Activated CD4-positive, alpha-beta T cell treated with anti-CD3 and anti-CD28 coated beads, Interleukin-2, Interleukin-6, amounts not matched to agents 100 ng/mL and 50 ng/mL, durations not matched to agents 16 hours and 8 hours (primary cell): ENCODE measurements around the gene RBM47.
"Not testable (repeated sequence)": the region's sequence is repeated elsewhere in the genome, so short reads cannot be mapped to it uniquely, and the experiment has no call there.

Experiments used
- DNase-seq: peaks from one replicate; pipeline ENCODE4 v3.0.0-alpha.2; 2020

RBM47 gene

DNA sequence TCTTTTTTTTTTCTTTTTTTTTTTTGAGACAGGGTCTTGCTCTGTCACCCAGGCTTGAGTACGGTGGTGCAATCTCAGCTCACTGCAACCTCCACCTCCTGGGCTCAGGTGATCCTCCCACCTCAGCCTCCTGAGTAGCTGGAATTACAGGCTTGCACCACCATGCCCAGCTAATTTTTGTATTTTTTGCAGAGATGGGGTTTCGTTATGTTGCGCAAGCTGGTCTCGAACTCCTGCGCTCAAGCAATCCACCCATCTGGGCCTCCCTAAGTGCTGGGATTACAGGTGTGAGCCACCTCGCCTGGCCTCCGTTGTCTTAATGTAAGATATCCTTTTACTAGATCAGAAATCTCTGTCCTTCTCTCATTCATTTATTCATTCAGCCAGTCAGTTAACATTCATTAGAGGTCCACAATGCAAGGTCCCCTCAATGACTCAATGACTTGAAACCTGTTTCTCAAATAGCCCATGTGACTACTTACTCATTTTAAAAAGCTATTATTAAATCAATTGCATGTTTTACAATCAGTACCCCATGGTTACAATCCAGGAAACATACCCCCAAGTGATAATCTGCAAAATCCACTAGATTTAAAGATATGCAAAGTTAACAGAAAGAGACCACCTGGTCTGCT is 68.0 kb downstream of the RBM47 start:
- not testable (repeated sequence) for DNase-seq

DNA sequence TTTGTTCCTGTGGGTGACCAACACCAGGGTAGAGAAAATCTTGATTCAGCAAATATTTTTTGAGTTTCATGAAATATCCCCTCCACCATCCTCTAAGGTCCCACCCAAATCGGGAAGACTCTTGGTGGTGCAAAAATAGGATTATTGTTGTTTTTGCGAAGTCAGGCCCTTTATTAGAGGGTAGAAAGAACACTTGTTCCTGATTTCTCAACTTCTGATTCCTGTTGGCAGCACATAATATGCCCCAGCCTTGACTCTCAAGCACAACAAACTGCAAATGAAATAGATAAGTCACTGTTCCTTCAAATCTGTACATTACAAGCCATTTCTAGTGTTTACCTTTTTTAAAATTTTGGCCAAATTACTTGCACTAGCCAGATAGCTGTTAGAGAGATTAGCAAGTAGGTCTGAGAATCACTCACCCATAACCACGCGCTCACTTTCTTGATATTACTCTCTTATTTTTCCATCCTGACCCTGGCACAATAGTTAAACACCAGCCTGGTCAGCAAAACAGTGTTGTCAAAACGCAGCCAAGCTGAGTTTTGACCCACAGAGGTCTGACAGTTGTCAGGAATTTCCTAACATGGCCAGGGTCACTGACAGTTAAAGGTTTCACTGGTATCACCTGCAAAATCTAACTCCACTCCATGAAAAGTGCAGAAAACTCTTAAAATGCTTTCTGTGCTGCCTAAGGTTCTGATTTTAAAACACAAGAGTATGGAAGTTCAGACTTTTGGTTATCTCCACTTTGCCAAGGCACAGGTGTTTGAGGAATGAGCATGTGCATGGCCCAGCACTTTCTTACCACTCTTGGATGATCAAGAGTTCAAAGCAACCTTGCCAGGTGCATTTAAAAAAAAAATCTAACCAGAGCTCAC is 69.8 kb downstream of the RBM47 start:
- DNase-seq, result peak; percentile 53

DNA sequence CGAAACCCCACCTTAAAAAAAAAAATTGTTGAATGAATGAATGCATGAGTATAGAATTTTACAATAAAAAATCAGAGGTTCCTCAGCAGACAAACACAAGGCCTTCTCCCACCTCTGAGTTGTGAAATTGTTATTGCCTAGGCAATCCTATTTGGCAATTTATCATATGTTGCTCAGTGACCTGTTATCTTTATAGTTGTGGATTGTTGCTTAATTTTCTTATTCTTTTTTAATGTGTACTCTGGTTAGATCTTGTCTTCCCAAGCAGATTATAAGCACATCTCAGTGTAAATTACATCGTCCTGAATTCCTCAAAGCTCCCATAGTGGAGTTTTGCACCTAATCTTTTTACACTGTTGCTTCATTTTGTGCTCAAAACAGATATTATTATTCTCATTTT is 71.9 kb downstream of the RBM47 start:
- no peak for DNase-seq

DNA sequence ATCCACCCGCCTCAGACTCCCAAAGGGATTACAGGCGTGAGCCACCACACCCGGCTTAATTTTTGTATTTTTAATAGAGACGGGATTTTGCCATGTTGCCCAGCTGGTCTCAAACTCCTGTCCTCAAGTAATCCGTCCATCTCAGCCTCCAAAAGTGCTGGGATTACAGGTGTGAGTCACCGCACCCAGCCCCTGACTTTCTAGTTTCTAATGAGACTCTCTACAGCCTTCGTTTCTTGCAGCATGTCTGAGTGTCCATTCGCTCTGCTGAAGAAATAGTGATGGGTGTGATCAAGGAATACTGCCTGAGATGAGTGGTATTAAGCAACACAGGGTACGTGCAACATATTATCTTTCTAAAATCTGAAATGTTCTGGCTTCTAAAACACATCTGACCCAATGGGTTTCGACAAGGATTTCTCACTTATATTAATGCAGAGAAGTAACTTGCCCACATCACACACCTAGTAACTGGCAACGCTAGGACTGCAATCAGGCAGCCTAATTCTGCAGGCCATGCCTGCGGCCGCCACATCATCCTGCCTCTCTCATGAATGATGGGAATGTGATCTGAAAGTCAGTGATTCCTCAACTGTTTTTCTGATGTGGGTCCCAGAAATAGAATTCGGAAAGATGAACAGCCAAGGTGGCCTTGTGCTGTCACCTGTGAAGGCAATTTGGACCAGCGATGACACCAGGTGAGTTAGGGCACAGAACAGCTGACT is 74.3 kb downstream of the RBM47 start:
- DNase-seq, result no peak

DNA sequence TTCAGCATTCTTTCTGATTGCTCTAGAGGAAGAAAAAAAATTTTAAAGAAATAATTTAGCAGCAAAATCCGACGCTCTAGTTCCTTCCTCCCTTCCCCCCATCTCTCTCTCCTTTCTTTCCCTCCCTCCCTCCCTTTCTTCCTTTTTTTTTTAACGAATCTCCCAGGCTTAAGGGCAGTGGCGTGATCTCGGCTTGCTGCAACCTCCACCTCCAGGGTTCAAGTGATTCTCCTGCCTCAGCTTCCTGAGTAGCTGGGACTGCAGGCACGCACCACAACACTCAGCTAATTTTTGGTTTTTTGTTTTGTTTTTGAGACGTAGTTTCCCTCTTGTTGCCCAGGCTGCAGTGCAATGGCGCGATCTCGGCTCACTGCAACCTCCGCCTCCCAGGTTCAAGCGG is 75.0 kb downstream of the RBM47 start:
- not testable (repeated sequence) for DNase-seq

DNA sequence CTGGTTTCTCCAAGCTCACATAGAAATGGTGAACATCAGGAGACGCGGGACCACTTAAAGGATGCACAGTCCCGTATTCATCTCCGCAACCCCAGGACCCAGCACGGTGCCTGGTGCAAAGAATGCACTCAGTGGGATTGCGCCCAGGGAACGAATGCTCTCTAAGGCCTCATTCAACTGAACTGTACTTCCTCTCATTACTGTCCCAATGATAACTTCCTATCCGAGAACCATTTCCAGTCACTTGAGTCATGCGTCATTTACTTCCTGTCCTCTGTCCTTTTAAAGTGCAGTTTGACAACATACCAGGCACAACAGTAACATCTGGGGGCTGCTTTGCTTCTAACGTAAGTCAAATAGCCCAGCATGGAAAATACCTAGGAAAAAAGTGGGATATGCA is 75.7 kb downstream of the RBM47 start:
- peak; percentile 19 for DNase-seq

DNA sequence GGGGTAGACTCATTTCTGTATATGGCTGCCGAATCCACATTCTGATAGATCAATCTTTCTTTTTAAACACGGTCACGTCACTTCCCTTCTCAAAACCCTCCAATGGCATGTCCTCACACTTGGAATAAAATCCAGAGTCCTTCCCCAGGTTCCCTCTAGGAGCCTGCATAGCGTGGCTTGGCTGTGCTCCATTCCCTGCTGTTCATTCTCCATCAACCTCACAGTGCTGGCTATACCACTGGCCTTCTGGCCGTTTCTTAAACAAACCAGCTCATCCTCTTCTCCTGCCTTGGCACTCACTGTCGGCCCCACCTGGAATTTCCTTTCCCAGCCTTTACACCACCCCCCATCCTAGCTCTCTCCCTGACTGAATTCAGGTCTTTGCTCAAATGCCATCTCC is 77.1 kb downstream of the RBM47 start:
- DNase-seq, result no peak

DNA sequence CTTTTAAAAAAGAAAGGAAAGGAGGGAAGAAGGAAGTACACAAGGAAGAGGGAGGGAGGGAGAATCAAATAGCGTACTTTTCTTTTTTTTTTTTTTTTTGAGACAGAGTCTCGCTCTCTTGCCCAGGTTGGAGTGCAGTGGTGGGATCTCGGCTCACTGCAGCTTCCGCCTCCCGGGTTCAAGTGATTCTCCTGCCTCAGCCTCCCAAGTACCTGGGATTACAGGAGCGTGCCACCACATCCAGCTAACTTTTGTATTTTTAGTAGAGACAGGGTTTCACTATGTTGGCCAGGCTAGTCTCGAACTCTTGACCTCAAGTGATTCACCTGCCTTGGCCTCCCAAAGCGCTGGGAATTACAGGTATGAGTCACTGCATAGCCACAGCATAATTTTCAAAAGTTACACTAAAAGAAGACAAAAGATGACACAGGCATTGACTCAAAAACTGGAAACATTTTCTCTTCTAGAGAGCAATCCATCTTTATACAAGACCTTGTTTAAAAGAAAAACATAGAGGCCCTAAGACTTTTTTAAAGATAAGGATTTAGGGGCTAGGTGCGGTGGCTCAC is 78.0 kb downstream of the RBM47 start:
- DNase-seq, result peak; percentile 49

DNA sequence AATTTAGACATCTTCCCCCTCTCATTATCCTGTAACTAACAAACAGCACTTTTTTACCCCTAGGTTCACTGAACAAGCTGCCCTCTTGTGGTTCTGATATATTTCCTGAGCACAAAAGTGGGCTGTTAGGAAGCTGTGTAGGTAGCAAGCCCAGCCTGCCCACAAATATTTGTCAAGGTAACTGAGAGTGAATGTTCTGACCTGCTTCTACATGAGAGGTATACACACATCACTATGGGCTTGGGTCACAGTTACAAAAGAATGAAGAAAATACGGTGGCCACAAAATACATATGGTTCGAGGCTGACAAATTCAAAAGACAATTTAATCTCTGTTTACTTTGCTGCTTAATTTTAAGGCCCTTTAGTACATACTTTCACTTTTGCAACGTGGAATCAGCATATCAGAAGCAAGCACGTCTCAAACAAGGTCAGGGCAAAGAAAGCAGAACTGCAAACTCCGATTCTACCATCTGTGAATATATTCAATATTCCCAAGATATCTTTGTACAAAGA is 78.7 kb downstream of the RBM47 start:
- peak; percentile 45 for DNase-seq

DNA sequence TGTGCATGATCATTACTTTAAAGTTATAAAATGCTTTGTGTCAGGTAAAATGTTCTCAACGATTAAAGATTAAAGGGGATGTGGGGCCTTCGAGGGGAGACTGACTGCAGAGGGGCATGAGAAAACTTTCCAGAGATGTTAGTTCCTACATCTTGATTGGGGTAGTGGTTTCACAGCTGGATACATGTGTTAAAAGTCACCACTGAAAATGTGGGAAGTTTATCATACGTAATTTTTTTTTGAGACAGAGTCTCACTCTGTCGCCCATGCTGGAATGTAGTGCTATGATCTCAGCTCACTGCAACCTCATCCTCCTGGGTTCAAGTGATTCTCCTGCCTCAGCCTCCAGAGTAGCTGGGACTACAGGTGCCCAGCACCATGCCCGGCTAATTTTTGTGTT is 79.5 kb downstream of the RBM47 start:
- DNase-seq, result no peak

DNA sequence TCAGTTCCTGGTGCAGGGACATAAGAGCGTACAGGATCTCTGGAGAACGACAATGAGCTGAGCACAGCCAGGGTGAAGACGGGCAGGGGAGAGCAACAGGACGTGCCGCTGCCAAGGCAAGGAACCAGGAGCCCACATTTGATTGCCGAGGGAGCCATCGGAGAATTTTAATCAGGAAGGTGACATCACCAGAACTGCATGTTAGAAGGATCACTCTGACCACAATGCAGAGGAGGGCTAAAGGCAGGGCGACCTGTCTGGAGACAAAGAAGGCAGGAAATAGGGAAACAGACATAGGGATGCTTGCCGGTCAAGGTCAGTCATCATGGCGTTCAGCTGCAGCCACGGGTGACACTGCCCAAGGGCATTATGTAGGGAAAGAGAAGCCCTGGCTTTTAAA is 81.4 kb downstream of the RBM47 start:
- DNase-seq, result no peak

DNA sequence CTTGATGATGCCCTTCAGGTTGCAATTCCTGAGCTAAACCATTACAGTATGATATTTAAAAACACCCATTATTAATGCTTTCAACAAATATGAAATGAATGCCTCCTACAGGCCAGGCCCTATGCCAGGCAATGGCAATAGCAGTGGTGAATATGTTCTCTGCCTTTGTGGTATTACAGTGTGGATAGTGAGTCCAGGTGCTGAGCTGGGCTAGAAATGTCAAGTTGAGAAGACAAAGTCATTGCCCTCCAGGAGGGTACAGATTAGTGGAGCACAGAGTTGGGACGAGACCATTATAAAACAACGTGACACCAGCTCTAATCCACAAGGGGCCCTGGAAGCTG is 81.9 kb downstream of the RBM47 start:
- no peak for DNase-seq

DNA sequence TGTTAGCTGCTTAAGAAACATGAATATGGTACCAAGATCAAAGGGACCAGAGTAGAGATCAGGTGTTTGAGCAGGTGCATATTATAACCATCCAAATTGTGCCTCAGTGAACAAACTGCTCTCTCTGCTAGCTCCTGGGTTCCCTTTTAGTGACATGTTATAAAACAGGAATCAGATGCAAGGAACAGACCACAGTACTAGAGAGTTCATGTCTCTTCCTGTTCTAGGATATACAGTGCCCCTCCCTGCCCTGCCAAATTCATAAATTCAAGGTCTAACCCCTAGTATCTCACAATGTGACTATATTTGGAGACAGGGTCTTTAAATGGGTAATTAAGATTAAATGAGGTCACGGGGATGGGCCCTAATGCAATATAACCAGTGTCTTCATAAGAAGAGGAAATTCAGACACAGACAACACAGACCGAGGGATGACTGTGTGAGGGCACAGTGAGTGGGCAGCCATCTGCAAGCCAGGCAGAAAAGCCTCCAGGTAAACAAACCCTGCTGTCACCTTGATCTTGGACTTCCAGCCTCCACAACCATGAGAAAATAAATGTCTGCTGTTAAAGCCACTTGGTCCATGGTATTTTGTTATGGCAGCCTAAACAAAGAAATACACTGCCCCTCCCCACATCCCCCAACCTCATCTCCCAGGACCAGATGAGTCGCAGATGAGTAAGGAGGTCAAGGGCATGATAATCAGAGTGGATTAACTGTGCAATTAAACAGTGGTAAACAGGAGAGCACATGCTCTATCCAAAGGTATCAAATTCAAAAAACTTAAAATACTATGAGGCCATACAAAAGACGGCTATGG is 82.5 kb downstream of the RBM47 start:
- DNase-seq, result no peak

DNA sequence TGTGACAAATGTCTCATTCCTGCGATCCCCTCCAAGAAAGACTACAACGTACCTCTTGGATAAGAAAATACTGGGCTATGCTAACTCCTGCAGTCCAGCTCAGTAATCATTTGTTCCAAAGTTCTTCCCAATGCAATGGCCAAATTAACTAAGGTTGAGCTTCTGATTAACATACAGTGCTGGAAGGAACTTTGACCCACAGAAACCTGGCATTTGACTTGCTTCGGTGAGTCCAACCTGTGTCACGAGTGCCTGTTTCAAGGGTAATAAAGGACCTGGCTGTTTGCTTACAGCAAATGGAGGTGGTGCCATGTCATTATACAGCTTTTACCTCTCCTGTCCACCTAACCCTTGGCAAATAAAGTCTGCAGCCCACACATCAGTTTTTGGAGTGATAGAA is 83.2 kb downstream of the RBM47 start:
- no peak for DNase-seq

DNA sequence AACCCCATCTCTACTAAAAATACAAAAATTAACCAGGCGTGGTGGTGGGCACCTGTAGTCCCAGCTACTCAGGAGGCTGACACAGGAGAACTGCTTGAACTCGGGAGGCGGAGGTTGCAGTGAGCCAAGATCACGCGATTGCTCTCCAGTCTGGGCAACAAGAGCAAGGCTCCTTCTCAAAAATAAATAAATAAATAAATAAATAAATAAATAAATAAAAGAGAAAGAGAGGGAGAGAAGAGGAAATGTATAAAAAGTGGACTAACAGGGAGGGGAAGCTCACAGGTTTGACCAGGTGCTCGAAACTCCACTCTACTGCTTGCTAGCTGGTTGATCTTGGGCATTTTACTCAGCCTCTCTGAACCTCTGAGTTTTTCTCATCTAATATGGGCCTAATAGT is 84.2 kb downstream of the RBM47 start:
- DNase-seq, result not testable (repeated sequence)

DNA sequence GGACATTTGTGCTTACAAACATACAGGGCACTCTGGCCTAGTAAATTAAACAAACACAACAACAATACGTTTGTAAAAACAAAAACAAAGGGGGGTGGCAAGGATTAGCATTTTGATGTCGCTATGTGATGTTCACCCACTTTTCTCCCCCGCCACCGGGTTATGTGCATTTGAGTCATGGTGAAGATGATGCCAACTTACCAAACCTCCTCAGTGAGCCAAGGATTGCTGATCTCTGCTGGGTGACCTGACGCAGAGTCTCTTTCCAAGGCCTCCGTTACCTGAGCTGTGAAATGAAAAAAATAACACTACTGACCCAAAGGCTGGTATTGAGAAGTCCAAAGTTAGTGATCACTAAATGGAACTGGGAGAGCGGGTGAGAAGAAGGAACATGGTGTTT is 85.4 kb downstream of the RBM47 start:
- DNase-seq, result no peak

DNA sequence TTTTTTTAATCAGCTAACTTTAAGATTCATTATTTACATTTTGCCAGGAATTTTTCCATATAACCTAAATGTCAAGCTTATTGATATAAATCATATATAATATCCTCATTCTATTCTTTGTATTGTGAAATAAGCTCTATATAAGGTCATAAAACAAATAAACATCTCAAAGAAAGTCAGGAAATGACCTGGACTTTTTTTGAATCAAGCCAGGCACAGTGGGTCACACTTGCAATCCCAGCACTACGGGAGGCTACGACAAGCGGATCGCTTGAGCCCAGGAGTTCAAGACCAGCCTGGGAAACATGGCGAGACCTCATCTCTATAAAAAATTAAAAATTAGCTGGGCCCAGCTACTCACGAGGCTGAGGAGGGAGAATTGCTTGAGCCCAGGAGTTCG is 88.9 kb downstream of the RBM47 start:
- DNase-seq, result no peak

DNA sequence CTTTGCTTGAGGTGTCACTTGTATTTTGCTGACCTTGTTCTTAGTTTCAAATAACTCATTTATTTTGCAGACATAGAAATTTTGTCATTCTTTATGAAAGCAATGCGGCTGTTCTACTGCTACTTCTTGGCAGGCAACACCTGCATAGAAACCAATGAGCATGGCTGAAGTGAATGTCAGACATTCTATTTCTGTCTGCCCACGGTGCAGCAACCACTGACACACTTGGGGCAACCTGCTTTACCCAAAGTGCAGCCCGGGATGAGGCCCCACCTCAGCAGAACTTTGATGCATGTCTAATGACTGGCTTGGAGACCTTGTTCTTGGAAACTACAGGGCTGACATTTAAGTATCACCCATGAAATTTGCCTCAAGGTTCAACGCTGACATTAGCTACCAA is 93.6 kb downstream of the RBM47 start:
- DNase-seq, result no peak

DNA sequence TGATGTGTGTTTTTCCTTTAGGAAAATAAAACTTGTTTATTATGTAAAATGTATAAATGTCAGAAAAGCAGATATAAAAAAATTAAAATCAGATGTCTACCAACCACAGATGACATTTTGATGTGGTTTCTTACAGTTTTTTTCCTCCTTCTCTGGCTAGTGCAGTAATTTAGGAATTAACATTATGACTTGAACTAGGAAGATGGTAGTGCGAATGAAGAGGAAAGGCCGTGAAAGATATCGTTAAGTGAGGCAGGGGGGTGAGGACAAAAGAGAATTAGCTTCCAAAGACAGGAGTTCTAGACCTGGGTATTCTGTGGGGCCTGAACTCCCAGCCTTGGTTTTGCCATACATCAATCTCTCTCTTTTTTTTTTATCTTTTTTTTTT is 98.0 kb downstream of the RBM47 start:
- DNase-seq, result no peak

DNA sequence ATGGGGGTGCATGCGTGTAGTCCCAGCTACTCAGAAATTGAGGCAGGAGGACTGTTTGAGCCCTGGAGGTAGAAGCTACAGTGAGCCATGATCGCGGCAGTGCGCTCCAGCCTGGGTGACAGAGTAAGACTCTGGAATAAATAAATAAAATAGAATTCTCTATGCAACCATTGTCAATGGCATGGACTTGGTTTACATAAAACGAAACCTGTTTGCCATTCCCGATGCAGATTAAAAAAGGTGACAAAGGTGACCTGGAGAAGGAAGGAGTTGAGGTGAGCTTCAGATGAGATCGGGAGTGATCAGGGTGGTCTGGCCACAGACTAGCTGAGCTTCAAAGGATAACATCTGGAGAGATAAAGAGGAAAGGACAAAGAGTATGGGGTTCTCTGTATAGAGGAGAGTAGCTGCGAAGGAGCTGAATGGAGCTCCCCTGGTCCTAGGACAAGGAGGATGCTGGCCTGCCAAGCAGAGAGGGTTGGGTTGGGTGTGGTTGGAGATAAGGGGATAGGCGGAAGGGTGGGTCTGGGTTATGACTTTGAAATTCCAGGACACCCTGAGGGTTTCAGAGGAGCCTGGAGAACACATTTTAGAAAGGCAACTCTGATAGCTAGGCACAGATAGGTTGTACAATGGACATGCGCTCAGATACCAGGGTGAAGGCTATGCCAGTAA is 98.6 kb downstream of the RBM47 start:
- DNase-seq, result no peak

DNA sequence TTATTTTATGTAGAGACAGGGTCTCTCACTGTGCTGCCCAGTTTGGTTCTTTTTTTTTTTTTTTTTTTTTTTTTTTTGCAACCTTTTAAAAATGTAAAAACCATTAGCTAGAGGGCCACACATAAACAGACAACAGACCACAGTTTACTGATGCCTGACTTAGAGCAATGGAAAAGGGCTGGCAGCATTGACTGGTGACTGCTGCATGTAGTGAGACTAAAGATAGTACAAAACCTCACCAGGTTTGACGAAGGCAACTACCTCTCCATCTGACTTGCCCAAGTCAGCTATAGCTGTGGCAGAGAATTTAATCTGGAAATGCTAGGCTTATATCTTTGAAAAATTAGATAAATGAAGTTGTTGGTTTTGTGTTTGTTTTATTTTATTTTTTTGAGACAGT is 102.9 kb downstream of the RBM47 start:
- no peak for DNase-seq
